Measurements from ENCODE around the gene L3MBTL2. TPM values are rescaled to one million over a fixed set of nuclear protein-coding genes. Genes with fewer than 3 reads are reported as not detected.
"Not testable (repeated sequence)": the region's sequence is repeated elsewhere in the genome, so short reads cannot be mapped to it uniquely, and the experiment has no call there.

The L3MBTL2 gene
- total RNA-seq, 1 experiment from 2014 or later, result 28.2 TPM

- no peak for DNase-seq (ENCODE audit: low read depth)
These were observed 35.4 kb downstream of the L3MBTL2 start, which contains the start of gene CHADL for GRCh38 chr22:41240377-41241132. Gene CHADL (minus strand): TSS chr22:41240931. CDS start chr22:41240881, 50 bp downstream.

GRCh38 chr22:41241133-41241676 lies 36.1 kb downstream of the L3MBTL2 start:
- no peak for DNase-seq (ENCODE audit: low read depth)

GRCh38 chr22:41242396-41243117 lies 37.4 kb downstream of the L3MBTL2 start:
- DNase-seq (ENCODE audit: low read depth), result peak; percentile 30

- DNase-seq (ENCODE audit: low read depth), result no peak
These were observed 38.2 kb downstream of the L3MBTL2 start for GRCh38 chr22:41243361-41243760.

- DNase-seq (ENCODE audit: low read depth), result no peak
These were observed 40.9 kb downstream of the L3MBTL2 start for GRCh38 chr22:41245917-41246499.

DNA sequence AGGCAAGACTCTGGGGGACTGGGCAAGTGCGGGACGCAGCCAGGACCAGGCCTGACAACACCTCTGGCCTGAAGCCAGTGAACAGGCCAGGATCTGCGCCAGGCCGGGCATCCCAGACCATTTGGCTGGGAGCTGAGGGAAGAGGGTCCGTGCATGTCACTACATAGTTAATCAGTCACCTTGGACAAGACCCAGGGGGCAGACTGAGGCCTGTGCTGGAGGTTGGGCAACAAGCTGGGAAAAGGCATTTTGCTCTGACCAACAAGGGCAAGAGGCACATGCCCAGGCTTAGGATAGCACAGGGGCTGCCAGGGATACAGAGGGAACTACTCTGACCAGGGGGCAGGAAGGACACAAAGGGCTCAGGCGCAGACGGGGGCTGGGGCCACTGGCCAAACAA lies 42.6 kb downstream of the L3MBTL2 start:
- no peak for DNase-seq (ENCODE audit: low read depth)

GRCh38 chr22:41248314-41248713 lies 43.2 kb downstream of the L3MBTL2 start:
- no peak for DNase-seq (ENCODE audit: low read depth)

GRCh38 chr22:41248758-41249157 lies 43.6 kb downstream of the L3MBTL2 start:
- no peak for DNase-seq (ENCODE audit: low read depth)

DNA sequence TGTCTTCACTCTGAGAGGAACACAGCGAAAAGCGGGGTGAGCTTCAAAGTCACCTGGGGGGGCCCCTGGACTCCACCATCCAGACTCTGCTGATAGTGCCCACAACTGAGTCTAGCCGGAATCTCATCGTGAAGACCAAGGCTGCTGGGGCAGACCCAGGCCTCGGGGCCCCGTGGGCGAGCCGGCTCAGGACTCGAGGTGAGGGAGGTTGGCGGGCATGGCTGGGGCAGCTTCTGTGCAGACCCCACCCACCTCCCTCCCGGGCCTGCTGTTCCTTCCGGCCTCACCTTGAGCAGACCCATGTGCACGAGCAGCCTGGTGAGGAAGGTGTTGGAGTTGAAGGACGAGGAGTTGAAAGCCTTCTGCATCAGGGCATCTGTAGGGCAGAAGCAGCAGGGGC lies 44.3 kb downstream of the L3MBTL2 start:
- DNase-seq (ENCODE audit: low read depth), result no peak

DNA sequence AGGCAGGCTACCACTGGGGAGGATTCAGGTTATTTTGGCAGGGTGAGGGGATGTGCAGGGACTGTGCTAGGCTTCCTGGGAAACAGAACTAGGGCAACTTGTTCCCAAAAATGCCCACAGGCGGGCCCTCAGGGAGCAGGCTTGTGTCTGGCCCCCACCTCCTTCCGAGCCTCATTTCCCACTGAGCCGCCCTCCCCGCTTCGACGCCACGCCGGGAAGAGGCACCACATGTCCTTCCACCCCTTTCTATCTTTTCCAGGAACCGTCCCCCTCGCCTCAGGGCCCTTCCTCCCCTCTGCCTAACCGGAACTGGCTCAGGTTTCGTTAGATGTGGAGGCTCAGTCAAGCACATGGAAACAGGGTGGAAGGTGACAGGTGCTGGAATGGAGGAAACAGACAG lies 45.0 kb downstream of the L3MBTL2 start:
- no peak for DNase-seq (ENCODE audit: low read depth)

DNA sequence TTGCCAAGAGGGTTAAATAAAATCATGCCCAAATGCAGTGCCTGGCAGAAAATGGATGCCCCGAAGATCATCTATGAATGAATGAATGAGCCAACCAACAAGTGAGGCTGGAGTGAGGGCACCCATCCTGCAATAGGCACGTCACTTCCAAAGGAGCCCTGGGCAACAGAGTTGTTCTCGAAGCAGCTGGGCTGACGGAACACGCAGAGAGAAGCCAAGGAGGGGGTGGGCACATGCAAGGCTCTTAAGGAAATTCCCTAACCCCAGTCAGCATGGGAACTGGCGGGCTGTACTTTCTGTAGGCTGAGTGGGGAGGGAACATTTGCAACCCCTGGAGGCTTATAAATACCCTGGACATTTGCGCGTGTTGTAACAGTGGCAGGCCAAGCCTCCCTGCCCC lies 47.3 kb downstream of the L3MBTL2 start:
- no peak for DNase-seq (ENCODE audit: low read depth)

DNA sequence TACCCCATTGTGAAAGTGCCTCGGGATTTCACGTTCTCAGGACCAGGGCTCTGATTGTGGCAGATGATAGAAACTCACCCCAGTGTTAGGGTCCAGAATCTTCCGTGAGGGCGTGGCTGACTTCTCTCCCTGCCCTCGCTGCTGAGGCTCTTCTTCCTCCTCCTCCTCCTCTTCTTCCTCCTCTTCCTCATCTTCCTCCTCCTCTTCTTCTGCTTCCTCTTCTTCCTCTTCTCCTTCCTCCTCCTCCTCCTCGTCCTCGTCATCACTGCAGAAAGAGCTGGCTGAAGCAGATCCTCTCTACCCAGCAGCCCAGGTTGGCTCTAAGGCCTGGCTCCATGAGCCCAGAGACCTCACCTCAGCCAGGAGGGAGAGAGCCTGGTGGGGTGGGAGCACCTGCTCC lies 49.1 kb downstream of the L3MBTL2 start:
- DNase-seq (ENCODE audit: low read depth), result no peak

DNA sequence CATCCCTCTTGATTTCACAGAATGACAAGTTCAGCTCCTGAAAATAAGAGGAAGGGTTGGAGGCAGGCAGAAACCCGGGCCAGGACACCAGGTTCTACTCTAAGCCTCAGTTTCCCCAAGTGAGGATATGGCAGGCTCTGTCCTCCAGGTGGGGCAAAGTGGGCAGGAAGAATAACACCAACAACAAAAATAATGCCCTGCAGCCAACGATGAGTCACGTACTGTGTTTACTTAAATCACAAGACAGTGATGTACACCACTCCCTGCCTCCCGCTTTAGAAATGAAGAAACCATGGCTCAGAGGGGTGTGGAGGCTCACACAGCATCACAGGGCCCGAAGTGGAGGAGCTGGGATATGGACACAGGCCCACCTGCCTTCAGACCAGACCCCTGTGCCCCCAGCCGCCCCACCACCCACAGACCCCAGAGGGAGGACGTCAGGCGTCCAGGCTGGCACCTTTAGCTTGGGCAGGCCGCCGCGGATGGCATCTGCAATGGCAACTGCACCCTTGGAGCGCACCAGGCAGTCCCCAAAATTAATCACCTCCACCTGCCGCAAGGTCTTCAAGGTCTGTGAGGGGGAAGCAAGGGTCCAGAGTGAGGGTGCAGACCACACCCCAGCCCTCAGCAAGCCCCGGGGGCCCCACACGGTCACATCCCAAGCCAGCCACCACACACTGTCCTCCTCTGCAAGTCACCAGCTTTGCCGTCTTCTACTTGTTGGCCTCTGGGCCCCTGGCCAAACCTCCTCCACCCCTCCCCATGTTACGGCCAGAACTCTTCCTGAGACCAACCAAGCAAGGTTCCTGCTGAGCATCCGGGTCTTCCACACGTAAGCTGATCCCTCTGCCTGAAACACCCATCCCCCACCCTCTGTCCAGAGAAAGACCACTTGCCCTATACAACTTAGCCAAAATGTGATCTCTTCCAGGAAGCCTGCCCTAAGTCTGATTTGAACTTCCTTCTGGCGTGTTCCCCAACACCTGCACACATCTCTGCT lies 51.4 kb downstream of the L3MBTL2 start:
- peak; percentile 75 for DNase-seq (ENCODE audit: low read depth)

GRCh38 chr22:41257696-41258095 lies 52.6 kb downstream of the L3MBTL2 start:
- no peak for DNase-seq (ENCODE audit: low read depth)

- DNase-seq (ENCODE audit: low read depth), result not testable (repeated sequence)
These were observed 54.6 kb downstream of the L3MBTL2 start for GRCh38 chr22:41259756-41260155.

GRCh38 chr22:41260871-41261270 lies 55.8 kb downstream of the L3MBTL2 start:
- no peak for DNase-seq (ENCODE audit: low read depth)

DNA sequence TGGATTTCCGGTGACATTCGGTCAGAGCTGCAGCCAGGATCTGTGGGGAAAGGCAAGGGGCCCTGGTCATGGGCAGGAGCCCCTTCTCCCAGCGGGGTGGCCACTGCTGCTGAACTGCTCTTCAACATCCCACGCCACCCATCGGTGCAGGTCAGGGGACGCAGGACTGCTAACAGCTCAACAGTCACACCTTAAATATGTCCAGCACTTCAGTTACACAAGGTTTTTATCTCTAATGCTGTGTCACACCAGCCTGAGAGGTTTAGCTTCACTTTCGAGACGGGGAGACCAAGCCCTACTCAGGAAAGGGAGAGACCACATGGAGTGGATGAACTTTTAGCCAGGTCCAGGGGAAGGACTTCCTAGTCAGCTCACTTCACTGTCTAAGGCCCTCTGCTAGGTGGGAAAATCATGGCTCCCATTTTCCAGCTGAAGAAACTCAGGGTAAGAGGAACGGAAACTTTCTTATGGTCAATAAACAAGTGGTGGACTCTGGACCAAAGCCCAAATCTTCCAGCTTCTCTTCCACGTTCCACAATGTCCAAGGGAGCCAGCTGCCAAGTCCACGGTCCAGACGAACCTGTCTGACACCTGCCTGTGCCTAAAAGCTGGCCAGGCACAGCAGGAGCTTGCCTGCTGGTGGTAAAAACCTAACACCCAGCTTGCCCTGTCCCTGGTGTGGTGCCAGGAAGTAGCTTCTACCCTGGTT lies 56.6 kb downstream of the L3MBTL2 start:
- DNase-seq (ENCODE audit: low read depth), result no peak

DNA sequence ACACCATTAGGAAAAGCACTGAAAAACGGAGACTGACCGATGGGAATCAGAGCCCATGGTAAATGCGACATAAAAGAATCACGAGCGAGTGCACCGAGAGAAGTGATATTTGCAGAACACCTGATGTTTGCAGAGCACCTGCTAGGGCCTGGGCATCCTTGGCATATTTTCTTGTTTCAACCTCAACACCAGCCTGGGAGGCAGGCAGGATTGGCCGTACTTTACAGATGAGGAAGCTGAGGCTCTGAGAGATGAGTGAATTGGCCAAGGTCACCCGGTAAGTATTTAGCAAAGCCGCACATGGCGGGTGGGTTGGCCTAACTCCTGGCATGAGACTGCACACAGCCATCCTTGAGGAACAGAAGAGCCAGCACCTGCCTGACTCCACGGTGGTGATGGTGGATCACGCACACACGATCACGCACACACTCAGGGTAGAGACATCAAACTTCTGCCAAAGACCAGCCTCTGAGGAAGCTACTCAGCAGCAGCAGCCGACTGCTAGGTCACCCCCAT lies 57.2 kb downstream of the L3MBTL2 start:
- DNase-seq (ENCODE audit: low read depth), result no peak

GRCh38 chr22:41263704-41264103 lies 58.6 kb downstream of the L3MBTL2 start:
- DNase-seq (ENCODE audit: low read depth), result no peak

DNA sequence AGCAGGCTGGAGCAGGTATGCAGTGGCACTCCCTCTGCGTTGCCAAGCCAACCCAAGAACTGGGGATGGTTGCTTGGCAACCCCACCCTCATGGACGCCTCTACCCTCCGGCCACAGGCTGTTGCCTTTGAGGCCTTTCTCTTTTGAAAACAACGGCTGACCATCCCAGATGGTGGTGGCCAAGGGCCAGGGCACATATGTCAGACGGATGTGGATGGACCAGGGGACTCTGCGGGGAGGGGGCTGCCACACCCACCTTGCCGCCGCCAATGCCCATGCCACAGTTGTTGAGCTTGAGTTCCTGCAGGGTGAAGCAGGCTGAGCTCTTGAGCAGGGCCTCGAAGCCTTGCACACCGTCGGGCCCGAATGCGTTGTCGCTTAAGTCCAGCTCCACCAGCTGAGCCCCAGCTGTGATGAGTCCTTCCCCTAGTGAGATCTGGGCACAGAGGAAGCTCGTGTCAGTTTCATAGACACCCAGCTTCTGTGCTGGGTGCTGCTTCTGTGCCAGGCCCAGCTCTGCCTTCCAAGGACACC lies 59.4 kb downstream of the L3MBTL2 start:
- no peak for DNase-seq (ENCODE audit: low read depth)
